Activated T-cell treated with anti-CD3 and anti-CD28 coated beads for 1 hour (primary cell): ENCODE data around the gene POLR2E.
"Not testable (repeated sequence)": the region's sequence is repeated elsewhere in the genome, so short reads cannot be mapped to it uniquely, and the experiment has no call there.

Experiments used
- DNase-seq: peaks from one replicate; pipeline ENCODE4 v3.0.0-alpha.2; 2020; ENCODE audit warnings: low read depth

POLR2E gene

GRCh38 chr19:1094978-1095701 is at the start of gene POLR2E:
Gene POLR2E, minus strand, starts transcription at chr19:1095375. Its CDS starts 60 bp downstream, at chr19:1095315.
- peak; percentile 99 for DNase-seq

DNA sequence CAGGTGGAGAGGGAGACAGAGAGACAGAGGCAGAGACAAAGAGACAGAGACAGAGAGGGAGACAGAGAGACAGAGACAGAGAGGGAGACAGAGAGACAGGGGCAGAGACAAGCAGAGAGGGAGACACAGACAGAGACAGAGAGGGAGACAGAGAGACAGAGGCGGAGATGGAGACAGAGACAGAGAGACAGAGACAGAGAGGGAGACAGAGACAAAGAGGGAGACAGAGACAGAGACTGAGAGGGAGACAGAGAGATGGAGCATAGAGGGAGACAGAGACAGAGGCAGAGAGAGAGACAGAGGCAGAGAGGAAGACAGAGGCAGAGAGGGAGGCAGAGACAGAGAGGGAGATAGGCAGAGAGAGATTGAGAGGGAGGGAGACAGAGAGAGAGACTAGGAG is 49.6 kb upstream of the POLR2E start:
- no peak for DNase-seq

DNA sequence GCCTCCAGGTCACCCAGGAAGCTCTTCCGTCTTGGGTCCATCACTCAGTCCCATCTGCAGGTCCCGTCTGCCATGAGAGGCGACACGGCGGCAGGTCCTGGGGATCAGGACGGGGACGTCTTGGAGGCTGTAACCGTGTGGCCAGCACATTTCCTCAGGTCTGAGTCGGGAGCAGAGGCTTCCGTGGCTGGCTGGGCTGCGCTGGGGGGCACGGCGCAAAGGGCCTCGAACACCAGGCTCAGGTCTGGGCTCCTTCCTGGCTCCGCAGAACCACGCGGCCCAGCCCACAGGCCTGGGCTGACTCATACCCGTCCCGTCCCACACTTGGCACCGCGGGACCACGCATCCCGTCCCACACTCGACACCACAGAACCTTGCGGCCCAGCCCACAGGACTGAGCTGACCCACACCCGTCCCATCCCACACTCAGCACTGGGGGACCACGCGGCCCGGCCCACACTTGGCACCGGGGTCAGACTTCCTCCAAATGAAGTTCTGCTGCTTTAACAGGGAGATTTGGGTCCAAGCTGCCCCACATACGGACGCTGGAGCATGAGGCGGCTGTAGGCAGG is 48.7 kb upstream of the POLR2E start:
- no peak for DNase-seq

DNA sequence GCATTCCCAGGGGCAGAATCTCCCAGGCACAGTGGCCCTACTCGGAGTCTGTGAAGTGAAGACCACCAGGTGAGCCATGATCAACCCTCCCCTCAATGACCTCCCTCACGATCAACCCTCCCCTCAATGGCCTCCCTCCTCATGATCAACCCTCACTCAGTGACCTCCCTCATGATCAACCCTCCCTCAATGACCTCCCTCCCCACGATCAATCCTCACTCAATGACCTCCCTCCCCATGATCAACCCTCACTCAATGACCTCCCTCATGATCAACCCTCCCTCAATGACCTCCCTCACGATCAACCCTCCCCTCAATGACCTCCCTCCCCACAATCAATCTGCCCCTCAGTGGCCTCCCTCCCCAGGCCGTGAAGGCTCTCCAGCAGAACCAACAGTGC is 46.8 kb upstream of the POLR2E start:
- no peak for DNase-seq

DNA sequence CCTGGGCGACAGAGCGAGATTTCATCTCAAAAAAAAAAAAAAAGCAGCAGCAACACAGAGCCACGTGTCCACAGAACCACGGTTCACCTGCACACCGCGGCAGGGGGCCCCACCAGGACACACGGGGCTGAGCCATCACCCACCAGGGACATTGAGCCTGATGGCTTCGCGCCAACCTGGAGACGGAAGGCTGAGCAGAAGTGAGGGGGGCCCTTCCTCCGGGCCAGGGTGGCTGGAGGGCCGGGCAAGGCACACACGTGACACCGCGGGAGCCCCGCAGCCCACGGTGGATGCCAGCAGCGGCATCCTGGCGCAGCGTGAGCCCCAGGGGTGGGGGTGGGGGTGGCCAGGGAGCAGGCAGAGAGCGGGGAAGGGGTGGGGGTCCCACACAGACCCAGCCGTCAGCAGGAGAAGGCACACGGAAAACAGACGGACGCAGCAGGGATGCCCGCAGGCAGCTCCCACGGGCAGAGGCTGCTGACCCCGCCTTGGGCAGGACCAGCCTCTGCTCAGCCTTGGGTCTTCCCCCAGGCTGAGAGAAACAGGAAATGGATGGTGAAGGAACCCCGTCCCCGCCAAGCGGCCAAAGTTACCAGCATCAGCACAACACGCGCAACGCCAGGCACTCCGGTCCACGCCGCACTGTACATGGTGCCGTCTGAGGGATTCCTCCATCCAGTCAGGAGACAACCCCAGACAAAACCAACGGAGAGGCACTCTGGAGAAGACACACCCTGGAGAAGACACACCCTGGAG is 45.3 kb upstream of the POLR2E start:
- DNase-seq, result no peak

GRCh38 chr19:1139126-1139525 is 44.0 kb upstream of the POLR2E start:
- no peak for DNase-seq

- DNase-seq, result no peak
These were observed 42.9 kb upstream of the POLR2E start for GRCh38 chr19:1138121-1138520.

DNA sequence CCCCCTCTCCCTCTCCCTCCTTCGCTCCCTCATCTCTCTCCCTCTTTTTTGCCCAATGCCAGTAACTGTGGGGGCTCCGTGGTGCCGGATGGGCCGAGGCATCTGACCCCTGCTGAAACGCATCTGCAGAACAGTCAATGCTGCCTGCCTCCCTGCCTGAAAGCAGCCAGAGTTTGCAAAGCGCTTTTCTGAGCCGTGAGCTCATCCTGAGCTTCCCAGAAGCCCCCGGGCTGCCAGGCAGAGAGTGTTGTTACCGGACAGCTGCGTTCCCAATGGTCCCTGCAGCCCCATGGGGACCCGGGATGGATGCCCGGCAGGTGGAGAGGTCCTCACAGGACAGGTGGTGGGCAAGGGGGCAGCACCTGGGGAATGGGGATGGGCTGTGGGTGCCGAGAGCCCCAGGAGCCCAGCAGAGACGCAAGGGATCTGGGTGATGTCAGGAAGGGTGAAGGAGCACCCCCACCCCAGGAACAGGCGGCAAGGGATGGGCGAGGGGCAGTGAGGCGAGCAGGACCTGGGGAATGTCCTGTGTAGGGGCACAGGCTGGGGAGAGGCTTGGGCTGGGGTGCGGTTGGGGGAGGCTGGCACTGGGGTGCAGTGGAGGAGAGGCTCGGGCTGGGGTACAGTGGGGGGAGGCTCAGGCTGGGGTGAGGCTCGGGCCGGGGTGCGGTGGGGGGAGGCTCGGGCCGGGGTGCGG is 41.6 kb upstream of the POLR2E start:
- no peak for DNase-seq

DNA sequence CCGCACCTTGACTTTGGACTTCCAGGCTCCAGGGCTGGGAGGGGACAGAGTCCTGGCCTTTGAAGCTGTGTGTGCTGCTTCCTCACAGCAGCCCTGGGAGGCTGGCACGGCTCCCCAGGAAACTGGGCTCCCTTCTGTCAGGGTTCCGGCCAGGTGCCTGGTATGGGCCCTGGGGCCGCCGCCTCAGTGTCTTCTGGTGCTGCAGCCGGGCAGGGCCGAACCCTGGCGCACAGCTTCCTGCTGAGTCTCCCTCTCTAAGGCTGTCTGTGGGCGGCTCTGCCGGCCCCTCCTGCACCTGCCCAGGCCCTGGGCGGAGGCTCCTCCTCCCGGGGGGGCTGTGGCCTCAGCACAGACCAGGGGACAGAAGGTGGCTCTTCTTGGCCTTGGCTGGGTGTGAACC is 41.0 kb upstream of the POLR2E start:
- no peak for DNase-seq

DNA sequence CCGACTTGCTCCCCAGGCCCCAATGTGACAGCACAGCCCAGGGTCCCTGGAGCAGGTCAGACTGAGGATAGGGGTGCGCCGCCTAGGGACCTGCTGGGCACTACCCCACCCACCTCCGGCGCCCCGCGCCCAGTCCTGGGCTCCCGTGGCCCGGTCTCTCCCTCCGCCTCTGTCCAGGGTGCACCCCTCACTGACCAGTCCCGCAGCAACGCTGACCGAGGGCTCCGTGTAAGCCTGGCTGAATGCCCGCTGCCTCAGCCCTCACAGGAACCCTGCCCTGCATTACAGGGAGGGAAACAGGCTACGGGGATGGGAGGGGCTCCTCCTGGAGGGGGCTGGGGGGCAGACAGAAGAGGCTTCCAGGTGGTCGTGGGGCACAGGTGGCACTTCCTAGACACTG is 40.3 kb upstream of the POLR2E start:
- DNase-seq, result no peak

DNA sequence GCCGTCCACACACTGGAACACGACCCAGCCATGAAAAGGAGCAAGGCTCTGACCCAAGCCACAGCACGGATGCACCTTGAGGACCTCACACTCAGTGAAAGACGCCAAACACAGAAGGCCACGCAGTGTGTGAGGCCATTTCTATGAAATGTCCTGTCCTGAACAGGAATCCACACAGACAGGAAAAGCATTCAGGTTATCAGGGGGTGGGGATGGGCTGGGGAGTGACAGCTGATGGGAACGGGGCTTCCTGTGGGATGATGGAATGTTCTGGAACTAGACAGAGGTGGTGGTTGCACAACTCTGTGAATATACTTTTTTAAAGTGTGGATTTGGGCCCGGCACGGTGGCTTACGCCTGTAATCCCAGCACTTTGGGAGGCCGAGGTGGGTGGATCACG is 39.3 kb upstream of the POLR2E start:
- no peak for DNase-seq

DNA sequence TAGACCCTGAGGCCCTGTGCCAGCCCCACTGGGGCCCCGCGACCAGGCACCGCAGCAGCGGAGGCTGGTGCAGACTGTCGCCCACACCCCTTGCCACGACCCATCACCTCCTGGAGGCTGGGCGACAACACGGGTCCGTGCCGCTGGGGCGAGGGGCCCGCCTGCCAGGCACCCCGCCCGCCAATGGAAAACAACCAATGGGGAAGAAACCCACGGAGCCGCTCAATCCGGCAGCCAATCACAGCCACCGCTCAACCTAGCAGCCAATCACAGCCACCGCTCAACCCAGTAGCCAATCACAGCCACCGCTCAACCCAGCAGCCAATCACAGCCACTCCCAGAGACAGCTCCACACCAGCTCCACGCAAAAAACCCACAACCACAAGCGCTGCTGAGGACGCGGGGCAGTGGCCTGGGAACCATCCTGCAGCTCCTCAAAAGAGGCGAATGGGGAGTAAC is 38.3 kb upstream of the POLR2E start:
- DNase-seq, result peak; percentile 44

DNA sequence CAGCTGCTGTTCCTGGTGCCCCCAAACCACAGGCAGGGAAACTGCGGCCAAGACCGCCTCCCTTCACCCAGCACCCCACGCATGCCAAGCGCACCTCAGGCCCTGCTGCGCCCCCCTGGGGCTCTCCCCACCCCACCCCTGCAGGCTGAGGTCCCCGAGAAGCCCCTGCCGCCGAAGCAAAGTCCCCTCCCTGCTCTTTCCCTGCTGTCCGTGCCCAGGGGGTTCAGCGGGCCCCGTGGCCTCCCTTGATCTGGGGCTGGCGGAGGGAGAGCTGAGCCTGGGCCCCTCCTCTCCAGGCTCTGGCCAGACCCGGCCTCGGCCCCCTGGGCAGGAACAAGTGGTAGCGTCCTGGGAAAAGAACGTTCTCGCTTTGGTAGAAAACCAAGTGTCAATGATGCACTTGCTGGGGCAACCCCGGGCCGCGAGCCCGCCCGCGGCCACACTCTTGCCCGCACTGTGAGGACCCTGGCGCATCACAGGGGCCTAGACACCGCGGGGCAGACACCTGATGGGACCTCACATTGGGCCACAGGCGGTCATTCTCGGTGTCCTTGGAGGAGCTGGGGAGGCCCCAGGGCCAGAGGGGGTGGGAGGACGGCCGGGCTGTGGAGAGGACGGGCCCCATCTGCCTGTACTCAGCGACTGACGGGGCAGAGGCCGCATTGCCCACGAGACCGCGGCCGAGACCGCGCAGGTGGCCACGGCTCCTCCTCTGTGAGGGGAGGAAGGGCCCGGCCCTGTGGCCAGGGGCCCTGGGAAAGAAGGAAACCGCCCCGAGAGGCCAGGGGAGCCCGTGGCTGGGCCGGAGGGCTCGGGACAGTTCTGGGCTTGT is 37.6 kb upstream of the POLR2E start:
- DNase-seq, result no peak

GRCh38 chr19:1131718-1132551 is 36.8 kb upstream of the POLR2E start:
- peak; percentile 79 for DNase-seq

GRCh38 chr19:1130771-1131717 is 35.9 kb upstream of the POLR2E start:
- DNase-seq, result no peak

DNA sequence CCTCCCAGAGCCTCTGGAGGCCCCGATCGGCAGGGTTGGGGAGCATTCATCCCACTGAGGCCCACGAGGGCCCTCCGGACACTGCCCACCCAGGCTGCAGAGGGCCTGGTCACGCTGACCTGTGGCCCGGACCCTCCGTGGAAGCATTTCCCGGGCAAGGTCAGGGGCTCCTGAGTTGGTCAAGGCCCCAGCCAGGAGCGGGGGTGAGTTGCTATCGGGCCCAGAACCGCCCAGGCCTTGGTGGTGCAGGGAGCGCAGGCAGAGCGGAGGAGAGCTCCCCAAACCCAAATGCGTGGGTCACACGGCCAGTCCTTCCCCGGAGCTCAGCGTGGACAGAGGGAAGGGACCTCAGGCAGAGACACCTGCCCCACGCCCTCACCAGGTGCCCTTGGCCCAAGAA is 34.4 kb upstream of the POLR2E start:
- DNase-seq, result no peak

- not testable (repeated sequence) for DNase-seq
These were observed 33.9 kb upstream of the POLR2E start for GRCh38 chr19:1129084-1129483.

GRCh38 chr19:1128106-1128505 is 32.9 kb upstream of the POLR2E start:
- no peak for DNase-seq

- no peak for DNase-seq
These were observed 32.0 kb upstream of the POLR2E start for GRCh38 chr19:1126984-1127760.
